K562 (cell line): ENCODE data around the gene CELA1. TPM values are rescaled to one million over a fixed set of nuclear protein-coding genes. Genes with fewer than 3 reads are reported as not detected.

Experiments
- ATAC-seq: fragments of 200-7000 bp; cut with Tn5 transposase; 3 replicates; pipeline ENCODE4 v1.9.1; 2020; ENCODE audit warnings: moderate library complexity
- BruUV-seq: library from RNA; stranded (reverse); fragments of 400-500 nt; replicated peaks from 2 replicates; lab custom pipeline; 2021; lab: Mats Ljungman, UMichigan
- CTCF ChIA-PET: fragments of 300-600 bp; formaldehyde crosslinking; extraction: SDS; loops from one replicate; lab custom pipeline; 2021; ENCODE audit warnings: low intra/inter-chr PET ratio; lab: Yijun Ruan, JAX
- POLR2A ChIA-PET: fragments of 300-600, 350-650 bp; sonication (Branson Sonifier 250); formaldehyde crosslinking; extraction: SDS; loops from one replicate; lab custom pipeline; 2021; ENCODE audit warnings: antibody characterized with exemption, inconsistent platforms; lab: Yijun Ruan, JAX
- DNase-seq, 4 experiments: peaks; one replicate each; pipeline versions ENCODE4 v3.0.0 to v3.0.0-alpha.2; 2011 to 2018; ENCODE audit warnings: low spot score in 3 of 4, mixed read lengths in 3 of 4; ENCODE audit errors: extremely low read depth in 1 of 4
- FAIRE-seq: peaks from 2 replicates; lab custom pipeline; 2011; peaks lifted over from hg19 to GRCh38; lab: Jason Lieb, UNC
- H2AFZ ChIP-seq: 2 replicates; pipeline ENCODE4 v1.6.0; 2011; ENCODE audit warnings: low read depth, low read length, control low read depth, inconsistent platforms
- H3K27ac ChIP-seq: fragments of 200-600 bp; 3 replicates; pipeline ENCODE4 v1.8.0; 2011; ENCODE audit warnings: low read depth, mild to moderate bottlenecking, control low read depth, inconsistent platforms, low read length, moderate library complexity, mixed read lengths; ENCODE audit errors: extremely low read depth
- H3K27me3 ChIP-seq, 2 experiments: fragments of 300-600 bp in 1 of 2; 2 replicates in 1 of 2; 3 replicates in 1 of 2; pipeline versions ENCODE4 v1.6.0 to v1.8.0; 2011; ENCODE audit warnings: inconsistent platforms in 2 of 2, low read length in 2 of 2, mild to moderate bottlenecking in 1 of 2, mixed read lengths in 1 of 2, moderate library complexity in 1 of 2; ENCODE audit not compliant: control insufficient read depth in 2 of 2, insufficient read depth in 2 of 2
- H3K36me3 ChIP-seq: fragments of 300-600 bp; 3 replicates; pipeline ENCODE4 v1.8.0; 2011; ENCODE audit warnings: mild to moderate bottlenecking, low read length, inconsistent platforms; ENCODE audit not compliant: control insufficient read depth, insufficient read depth
- H3K4me1 ChIP-seq, 2 experiments: fragments of 200-600 bp in 1 of 2; replicated peaks in 1 of 2; 2 replicates in 1 of 2; 3 replicates in 1 of 2; pipeline versions ENCODE4 v1.5.1 to v1.8.0; 2011; ENCODE audit warnings: inconsistent platforms in 2 of 2, low read length in 2 of 2, mild to moderate bottlenecking in 1 of 2, mixed read lengths in 1 of 2, moderate library complexity in 1 of 2; ENCODE audit not compliant: control insufficient read depth in 2 of 2, insufficient read depth in 2 of 2
- H3K4me2 ChIP-seq: 2 replicates; pipeline ENCODE4 v1.6.1; 2011; ENCODE audit warnings: low read length, control low read depth, inconsistent platforms, mixed read lengths; ENCODE audit not compliant: insufficient read depth
- H3K4me3 ChIP-seq: fragments of 200-600 bp; sonication (generic), shearing (Covaris generic); 2 replicates; pipeline ENCODE4 v1.5.1; 2016; ENCODE audit warnings: control low read depth, inconsistent platforms
- H3K79me2 ChIP-seq: fragments of 200-600 bp; 3 replicates; pipeline ENCODE4 v1.8.0; 2011; ENCODE audit warnings: low read length, inconsistent platforms; ENCODE audit not compliant: control insufficient read depth, insufficient read depth
- H3K9ac ChIP-seq, 2 experiments: 2 replicates each; pipeline versions ENCODE4 v1.6.0 to v1.6.1; 2011; ENCODE audit warnings: low read depth in 2 of 2, low read length in 2 of 2, control low read depth in 1 of 2, inconsistent platforms in 1 of 2, mild to moderate bottlenecking in 1 of 2, mixed read lengths in 1 of 2; ENCODE audit not compliant: insufficient read depth in 1 of 2
- H3K9me1 ChIP-seq: one replicate; pipeline ENCODE4 v1.6.0; 2011; ENCODE audit warnings: inconsistent platforms, mild to moderate bottlenecking, low read length, moderate library complexity; ENCODE audit not compliant: control insufficient read depth, insufficient read depth
- H3K9me3 ChIP-seq: replicated peaks from 2 replicates; pipeline ENCODE4 v1.5.1; 2011; ENCODE audit warnings: low read depth, low read length, inconsistent platforms; ENCODE audit not compliant: control insufficient read depth, insufficient read depth
- H4K20me1 ChIP-seq: replicated peaks from 2 replicates; pipeline ENCODE4 v1.6.1; 2011; ENCODE audit warnings: low read length, inconsistent platforms, mixed read lengths; ENCODE audit not compliant: control insufficient read depth, insufficient read depth
- ELF1 ChIP-seq: fragments of 200-800 bp; sonication (Bioruptor generic); IDR thresholded peaks from 2 replicates; pipeline ENCODE4 v1.6.1; 2016; ENCODE audit warnings: missing genetic modification characterization, missing compliant biosample characterization
- GABPA ChIP-seq: fragments of 200-800 bp; sonication (Bioruptor generic); conservative IDR thresholded peaks from 2 replicates; pipeline ENCODE4 v1.6.1; 2016; ENCODE audit warnings: low read depth, missing genetic modification characterization, missing compliant biosample characterization
- HCFC1 ChIP-seq: IDR thresholded peaks from 2 replicates; pipeline ENCODE4 v1.6.1; 2012; ENCODE audit warnings: low read depth, low read length, improper control_type of control experiment
- NFATC3 ChIP-seq: fragments of 450-650 bp; IDR thresholded peaks from 2 replicates; pipeline ENCODE4 v1.6.1; 2017; ENCODE audit warnings: mild to moderate bottlenecking
- NFYB ChIP-seq: IDR thresholded peaks from 2 replicates; pipeline ENCODE4 v1.6.1; 2011; ENCODE audit warnings: mild to moderate bottlenecking, moderate library complexity; ENCODE audit not compliant: insufficient read length; ENCODE audit errors: extremely low read depth
- RB1 ChIP-seq: fragments of 450-650 bp; IDR thresholded peaks from 2 replicates; pipeline ENCODE4 v1.6.1; 2017; ENCODE audit warnings: low read depth, mild to moderate bottlenecking
- SIN3B ChIP-seq: fragments of 450-650 bp; IDR thresholded peaks from 2 replicates; pipeline ENCODE4 v1.6.1; 2017; ENCODE audit warnings: low read depth, mild to moderate bottlenecking, moderate library complexity
- ZBTB26 ChIP-seq: fragments of 450-650 bp; formaldehyde crosslinking; IDR thresholded peaks from 2 replicates; pipeline ENCODE4 v1.4.0; 2022; ENCODE audit warnings: missing genetic modification characterization
- ZNF12 ChIP-seq: sonication (generic); formaldehyde crosslinking; IDR thresholded peaks from 2 replicates; pipeline ENCODE4 v1.4.0; 2020; ENCODE audit warnings: mild to moderate bottlenecking, missing genetic modification reagents
- ZNF77 ChIP-seq: fragments of 250-450 bp; sonication (Bioruptor Pico); IDR thresholded peaks from 2 replicates; pipeline ENCODE4 v1.5.0; 2020
- ZNF780A ChIP-seq: fragments of 250-450 bp; sonication (Bioruptor Pico); IDR thresholded peaks from 2 replicates; pipeline ENCODE4 v1.5.0; 2021; ENCODE audit warnings: mild to moderate bottlenecking
- WGBS: fragments of 100-300 bp; shearing (Covaris generic); methylation state at CpG from one replicate; pipeline ENCODE4 v1.1.6; 2016; ENCODE audit warnings: low coverage, mixed read lengths; ENCODE audit not compliant: insufficient coverage; ENCODE audit errors: missing lambda C conversion rate; 5-methylcytosine and 5-hydroxymethylcytosine counted together
- in situ Hi-C: fragments of 300-500 bp; cut with MboI; formaldehyde crosslinking; loops from 4 replicates; pipeline ENCODE4 v1.15.0; 2018; ENCODE audit warnings: inconsistent platforms, mixed read lengths
- intact Hi-C: fragments of 100-400 bp; cut with micrococcal nuclease; formaldehyde crosslinking; loops from 2 replicates; pipeline ENCODE4 v1.14.2; 2022
- polyA plus RNA-seq, 8 experiments: library from polyadenylated mRNA; depleted of rRNA in 4 of 8; stranded (reverse) in 5 of 8; unstranded in 3 of 8; fragments of >200 nt; fragmentation: Nextera tagmentation in 2 of 8; fragmentation: Illumina TruSeq in 1 of 8; extraction: Ambion mirVana in 2 of 8; extraction: Trizol in 1 of 8; gene quantifications; 2 replicates each; pipeline versions ENCODE4 v1.2.1 to v1.2.3, GENCODE V29; 2011 to 2014; ENCODE audit warnings: inconsistent platforms in 1 of 8, missing spikeins in 1 of 8
- total RNA-seq, 7 experiments: library from RNA; depleted of rRNA in 6 of 7; stranded (reverse); fragments of >200 nt in 6 of 7; fragmentation: Illumina TruSeq in 2 of 7; extraction: Trizol in 2 of 7; gene quantifications; 2 replicates each; pipeline versions ENCODE4 v1.2.1 to v1.2.3, GENCODE V29; 2011 to 2021; ENCODE audit warnings: low replicate concordance in 1 of 7
- TF ChIP-seq, protein P1 (sequence below), 2 experiments: fragments of 450-650 bp in 1 of 2; sonication (generic) in 1 of 2; formaldehyde crosslinking in 1 of 2; IDR thresholded peaks; 2 replicates each; pipeline versions ENCODE4 v1.7.1 to v1.9.0; 2016 to 2022; ENCODE audit warnings: inconsistent platforms in 1 of 2, mild to moderate bottlenecking in 1 of 2, missing genetic modification reagents in 1 of 2

CELA1 gene
- total and polyA plus RNA-seq, 9 of the 15 experiments (the other 6 are each of a cell fraction or from before 2014, with no cell fraction given), result 0.06 to 0.27 (median 0.22) TPM; not detected in 6

GRCh38 chr12:51324953-51325352 lies 21.5 kb downstream of the CELA1 start:
- DNase-seq (no peak), ATAC-seq (no peak), FAIRE-seq (no peak)
- H3K9me1 ChIP-seq, result no peaks in the 10 kb centered on the region
- no TSS peak for BruUV-seq
- in situ Hi-C loops (no loop called here), intact Hi-C loops (no loop called here)
- H3K4me1 ChIP-seq, result peaks cover 50 to 77% of the 10 kb centered on the region in 2 experiments
- H2AFZ ChIP-seq, result no peak overlapping the region
- H3K36me3 ChIP-seq, result no peaks in the 10 kb centered on the region
- no peak overlapping the region for H3K4me3 ChIP-seq
- no peak overlapping the region for H3K9ac ChIP-seq
- no peaks in the 10 kb centered on the region for H3K79me2 ChIP-seq
- CTCF ChIA-PET, result no interaction called here
- H3K4me2 ChIP-seq, result no peak overlapping the region
- H3K9me3 ChIP-seq, result no peaks in the 10 kb centered on the region
- H3K27ac ChIP-seq, result no peak overlapping the region
- POLR2A ChIA-PET, result no interaction called here
- WGBS, result 79% methylated on average over 4 of the region's 4 CpGs
- no peaks in the 10 kb centered on the region for H4K20me1 ChIP-seq
- no peaks in the 10 kb centered on the region for H3K27me3 ChIP-seq
- TF ChIP-seq HCFC1, result no peak
- no peak for TF ChIP-seq ZNF77
- no peak for TF ChIP-seq GABPA
- TF ChIP-seq ZNF780A (CRISPR knock-in tag), result no peak
- TF ChIP-seq, protein P1, sequence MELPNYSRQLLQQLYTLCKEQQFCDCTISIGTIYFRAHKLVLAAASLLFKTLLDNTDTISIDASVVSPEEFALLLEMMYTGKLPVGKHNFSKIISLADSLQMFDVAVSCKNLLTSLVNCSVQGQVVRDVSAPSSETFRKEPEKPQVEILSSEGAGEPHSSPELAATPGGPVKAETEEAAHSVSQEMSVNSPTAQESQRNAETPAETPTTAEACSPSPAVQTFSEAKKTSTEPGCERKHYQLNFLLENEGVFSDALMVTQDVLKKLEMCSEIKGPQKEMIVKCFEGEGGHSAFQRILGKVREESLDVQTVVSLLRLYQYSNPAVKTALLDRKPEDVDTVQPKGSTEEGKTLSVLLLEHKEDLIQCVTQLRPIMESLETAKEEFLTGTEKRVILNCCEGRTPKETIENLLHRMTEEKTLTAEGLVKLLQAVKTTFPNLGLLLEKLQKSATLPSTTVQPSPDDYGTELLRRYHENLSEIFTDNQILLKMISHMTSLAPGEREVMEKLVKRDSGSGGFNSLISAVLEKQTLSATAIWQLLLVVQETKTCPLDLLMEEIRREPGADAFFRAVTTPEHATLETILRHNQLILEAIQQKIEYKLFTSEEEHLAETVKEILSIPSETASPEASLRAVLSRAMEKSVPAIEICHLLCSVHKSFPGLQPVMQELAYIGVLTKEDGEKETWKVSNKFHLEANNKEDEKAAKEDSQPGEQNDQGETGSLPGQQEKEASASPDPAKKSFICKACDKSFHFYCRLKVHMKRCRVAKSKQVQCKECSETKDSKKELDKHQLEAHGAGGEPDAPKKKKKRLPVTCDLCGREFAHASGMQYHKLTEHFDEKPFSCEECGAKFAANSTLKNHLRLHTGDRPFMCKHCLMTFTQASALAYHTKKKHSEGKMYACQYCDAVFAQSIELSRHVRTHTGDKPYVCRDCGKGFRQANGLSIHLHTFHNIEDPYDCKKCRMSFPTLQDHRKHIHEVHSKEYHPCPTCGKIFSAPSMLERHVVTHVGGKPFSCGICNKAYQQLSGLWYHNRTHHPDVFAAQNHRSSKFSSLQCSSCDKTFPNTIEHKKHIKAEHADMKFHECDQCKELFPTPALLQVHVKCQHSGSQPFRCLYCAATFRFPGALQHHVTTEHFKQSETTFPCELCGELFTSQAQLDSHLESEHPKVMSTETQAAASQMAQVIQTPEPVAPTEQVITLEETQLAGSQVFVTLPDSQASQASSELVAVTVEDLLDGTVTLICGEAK (IDR thresholded peaks at IDR 0.05), result no peak
- TF ChIP-seq, protein P1 (CRISPR knock-in tag; IDR thresholded peaks at IDR 0.05), result no peak
- no peak for TF ChIP-seq ZBTB26 (CRISPR knock-in tag)
- no peak for TF ChIP-seq RB1
- TF ChIP-seq ZNF12 (CRISPR knock-in tag), result no peak
- no peak for TF ChIP-seq NFYB
- no peak for TF ChIP-seq SIN3B
- TF ChIP-seq ELF1, result no peak
- TF ChIP-seq NFATC3, result no peak
